Adrenal gland (tissue), 19 donors: ENCODE data around the gene KRT6C. TPM values are rescaled to one million over a fixed set of nuclear protein-coding genes. Genes with fewer than 3 reads are reported as not detected.

Experiments used
- DNase-seq, 7 donors: peaks; one replicate each; pipeline ENCODE4 v3.0.0-alpha.2; 2019 to 2020
- H3K27ac ChIP-seq, 5 donors: fragments of 200-600 bp; sonication (generic) in 4 of 5; 1 replicate in 3 of 5; 2 replicates in 2 of 5; pipeline versions ENCODE4 v1.5.1 to v1.8.0; 2016 to 2020; ENCODE audit warnings: mild to moderate bottlenecking in 1 of 5
- H3K27me3 ChIP-seq: fragments of 200-600 bp; 2 replicates; pipeline ENCODE4 v1.8.0; 2021
- H3K36me3 ChIP-seq, 2 donors: fragments of 200-600 bp; replicated peaks in 1 of 2; 1 replicate in 1 of 2; 2 replicates in 1 of 2; pipeline versions ENCODE4 v1.5.1 to v1.8.0; 2018 to 2022
- H3K4me1 ChIP-seq, 2 donors: fragments of 200-600 bp; replicated peaks in 1 of 2; 1 replicate in 1 of 2; 2 replicates in 1 of 2; pipeline versions ENCODE4 v1.5.1 to v1.8.0; 2018 to 2021
- H3K4me3 ChIP-seq, 4 donors: fragments of 200-600 bp; sonication (generic) in 3 of 4; one replicate each; pipeline ENCODE4 v1.5.1; 2016 to 2018
- H3K9me3 ChIP-seq, 3 donors: fragments of 200-600 bp; sonication (generic) in 1 of 3; replicated peaks in 1 of 3; 1 replicate in 2 of 3; 2 replicates in 1 of 3; pipeline versions ENCODE4 v1.5.1 to v1.8.0; 2016 to 2021
- CTCF ChIP-seq, 6 experiments: fragments of 450-650 bp in 4 of 6; fragments of 200-600 bp in 2 of 6; sonication (generic) in 1 of 6; IDR thresholded peaks; 1 replicate in 5 of 6; 2 replicates in 1 of 6; pipeline versions ENCODE4 v1.5.1 to v1.8.0; 2016 to 2021; ENCODE audit warnings: antibody characterized with exemption in 6 of 6, mild to moderate bottlenecking in 2 of 6, moderate library complexity in 1 of 6
- POLR2A ChIP-seq, 2 donors: fragments of 450-650 bp; IDR thresholded peaks; one replicate each; pipeline ENCODE4 v1.6.1; 2017; ENCODE audit warnings: antibody characterized with exemption in 2 of 2, mild to moderate bottlenecking in 2 of 2, moderate library complexity in 1 of 2
- WGBS, 4 donors: extraction: QIAGEN DNeasy Blood & Tissue Kit in 2 of 4; methylation state at CpG; one replicate each; pipeline versions ENCODE4 v1.1.5 to v1.1.7; 2013 to 2017; 5-methylcytosine and 5-hydroxymethylcytosine counted together
- intact Hi-C, 2 donors: fragments of 100-400 bp; cut with DNase I; formaldehyde crosslinking; loops; one replicate each; pipeline versions ENCODE4 v1.14.1 to v1.15.0; 2022 to 2023
- long read RNA-seq, 10 donors: library from polyadenylated mRNA in 3 of 10; unstranded in 2 of 10; stranded (forward) in 1 of 10; transcript quantifications; one replicate each; pipeline ENCODE4 v2.0.0 and lab custom pipeline, GENCODE V29; 2021 to 2026
- polyA plus RNA-seq, 3 donors: library from polyadenylated mRNA; stranded (reverse); fragments of 200-250 nt in 2 of 3; fragments of 350-450 nt in 1 of 3; fragmentation: Illumina TruSeq in 1 of 3; extraction: RNeasy Lipid Tissue Mini Kit (QIAGEN cat#74804) in 1 of 3; gene quantifications; one replicate each; pipeline ENCODE4 v1.2.3, GENCODE V29; 2013 to 2014
- total RNA-seq, 9 donors: library from RNA; depleted of rRNA in 4 of 9; stranded (reverse); fragments of >200 nt in 4 of 9; fragments of 120-200 nt in 1 of 9; fragmentation: NEBNext Ultra II Directional in 1 of 9; extraction: Animal tissue kit (Norgen Biotek cat#: 25700) in 1 of 9; gene quantifications; one replicate each; pipeline versions ENCODE4 v1.1.0 to v1.2.4, GENCODE V29; 2013 to 2023
- donor health status: healthy with polysubstance abuse.
- donor health status: Bipolar disorder and iron deficiency.
- donor health status: DM: yes; HTN: yes; CAD: no.
- donor health status: DM: no; HTN: no; CAD: no.
- donor health status: DM: no; HTN: no; CAD: no.
- donor health status: DM: yes; HTN: yes; CAD: no.

KRT6C gene
- total RNA-seq (under 1 TPM in 1 of 9 donors, not detected in 8; 0.28 TPM), polyA plus RNA-seq (under 1 TPM in 1 of 3 donors, not detected in 2; 0.17 TPM)
- long read RNA-seq, donor 1, result 0 reads
- long read RNA-seq, donor 2, result 0 reads
- long read RNA-seq, donor 3, result 0 reads
- long read RNA-seq, donor 4, result 0 reads
- long read RNA-seq, donor 5, result 0 reads
- long read RNA-seq, donor 6, result 0 reads
- long read RNA-seq, donor 7, result 0 reads
- long read RNA-seq, donor 8, result 0 reads
- long read RNA-seq, donor 9, result 0 reads
- long read RNA-seq, donor 10, result 0 reads

GRCh38 chr12:52473768-52474167 lies at the start of gene KRT6C:
TSS of gene KRT6C (minus strand) at chr12:52473805. CDS start at chr12:52473737, 68 bp downstream.
- Histone ChIP-seq H3K9me3 (no peaks in the 10 kb centered on the region), H3K27ac (no peak within 1 kb of the TSS), H3K4me1 (no peaks in the 10 kb centered on the region), H3K4me3 (no peak within 1 kb of the TSS), H3K36me3 (no peaks in the 10 kb centered on the region), H3K27me3 (no peaks in the 10 kb centered on the region)
- 79 to 87% (median 80%) methylated on average over 4 of the region's 4 CpGs for WGBS, 4 donors
- TF ChIP-seq CTCF (IDR thresholded peaks at IDR 0.05) (no peak), POLR2A (IDR thresholded peaks at IDR 0.05) (no peak)
- intact Hi-C loops, result no loop called here
- no peak for DNase-seq

GRCh38 chr12:52522346-52523011 lies 48.9 kb upstream of the KRT6C start:
- peak in 3 of 7 donors; percentile 5 to 41 (median 9) for DNase-seq
- TF ChIP-seq CTCF (IDR thresholded peaks at IDR 0.05) (no peak), POLR2A (IDR thresholded peaks at IDR 0.05) (no peak)
- Histone ChIP-seq H3K27ac (no peak overlapping the region), H3K27me3 (no peaks in the 10 kb centered on the region), H3K4me3 (no peak overlapping the region), H3K36me3 (no peaks in the 10 kb centered on the region), H3K4me1 (no peaks in the 10 kb centered on the region), H3K9me3 (no peaks in the 10 kb centered on the region)
- WGBS, 4 donors, result 69 to 84% (median 71%) methylated on average over 8 to 10 of the region's 10 CpGs
- intact Hi-C loops, result no loop called here

GRCh38 chr12:52521568-52522266 lies 48.1 kb upstream of the KRT6C start:
- Histone ChIP-seq H3K4me1 (no peaks in the 10 kb centered on the region), H3K9me3 (no peaks in the 10 kb centered on the region), H3K27me3 (no peaks in the 10 kb centered on the region), H3K4me3 (no peak overlapping the region), H3K27ac (no peak overlapping the region), H3K36me3 (no peaks in the 10 kb centered on the region)
- intact Hi-C loops, result no loop called here
- 82 to 85% (median 83%) methylated on average over 6 to 10 of the region's 10 CpGs for WGBS, 4 donors
- TF ChIP-seq POLR2A (IDR thresholded peaks at IDR 0.05) (no peak), CTCF (IDR thresholded peaks at IDR 0.05) (no peak)
- peak in 2 of 7 donors; percentile 6 to 45 for DNase-seq

GRCh38 chr12:52521175-52521567 lies 47.6 kb upstream of the KRT6C start:
- DNase-seq, result peak in 1 of 7 donors; percentile 36
- intact Hi-C loops, result no loop called here
- no peaks in the 10 kb centered on the region for H3K36me3 ChIP-seq
- no peak overlapping the region for H3K27ac ChIP-seq
- no peak overlapping the region for H3K4me3 ChIP-seq
- 71 to 73% (median 73%) methylated on average over 10 of the region's 10 CpGs for WGBS, 4 donors
- H3K27me3 ChIP-seq, result no peaks in the 10 kb centered on the region
- H3K4me1 ChIP-seq, result no peaks in the 10 kb centered on the region
- H3K9me3 ChIP-seq, result no peaks in the 10 kb centered on the region
- TF ChIP-seq POLR2A (IDR thresholded peaks at IDR 0.05), result no peak
- TF ChIP-seq CTCF (IDR thresholded peaks at IDR 0.05), result no peak
